ENCODE measurements around the gene LRP1B.

LRP1B gene

GRCh38 chr2:140759426-140760156 is 1371.2 kb downstream of the LRP1B start:
- DNase-seq = no peak

GRCh38 chr2:140747665-140748064 is 1383.2 kb downstream of the LRP1B start:
- no peak for DNase-seq

- DNase-seq = no peak
These were observed 1383.7 kb downstream of the LRP1B start for GRCh38 chr2:140747090-140747489.

GRCh38 chr2:140744379-140744778 is 1386.4 kb downstream of the LRP1B start:
- DNase-seq = no peak

GRCh38 chr2:140737006-140737405 is 1393.8 kb downstream of the LRP1B start:
- no peak for DNase-seq

GRCh38 chr2:140734992-140735391 is 1395.8 kb downstream of the LRP1B start:
- DNase-seq = no peak

GRCh38 chr2:140718999-140719398 is 1411.8 kb downstream of the LRP1B start:
- DNase-seq = no peak

- no peak for DNase-seq
These were observed 1413.3 kb downstream of the LRP1B start for GRCh38 chr2:140717481-140717880.

GRCh38 chr2:140714586-140714985 is 1416.2 kb downstream of the LRP1B start:
- no peak for DNase-seq

GRCh38 chr2:140711867-140712266 is 1418.9 kb downstream of the LRP1B start:
- DNase-seq = no peak

GRCh38 chr2:140701726-140702125 is 1429.1 kb downstream of the LRP1B start:
- no peak for DNase-seq

- no peak for DNase-seq
These were observed 1432.2 kb downstream of the LRP1B start for GRCh38 chr2:140698636-140699035.

- DNase-seq = no peak
These were observed 1434.4 kb downstream of the LRP1B start for GRCh38 chr2:140696449-140696848.

GRCh38 chr2:140695155-140695554 is 1435.7 kb downstream of the LRP1B start:
- no peak for DNase-seq

- DNase-seq = no peak
These were observed 1443.0 kb downstream of the LRP1B start for GRCh38 chr2:140687825-140688224.

GRCh38 chr2:140683658-140684057 is 1447.2 kb downstream of the LRP1B start:
- no peak for DNase-seq

- DNase-seq = no peak
These were observed 1450.0 kb downstream of the LRP1B start for GRCh38 chr2:140680862-140681261.

GRCh38 chr2:140679752-140680151 is 1451.1 kb downstream of the LRP1B start:
- DNase-seq = no peak

- no peak for DNase-seq
These were observed 1460.9 kb downstream of the LRP1B start for GRCh38 chr2:140669911-140670310.

- DNase-seq = no peak
These were observed 1463.6 kb downstream of the LRP1B start for GRCh38 chr2:140667203-140667602.

- DNase-seq = no peak
These were observed 1468.3 kb downstream of the LRP1B start for GRCh38 chr2:140662504-140662903.

GRCh38 chr2:140658760-140659692 is 1471.8 kb downstream of the LRP1B start:
- DNase-seq = no peak

GRCh38 chr2:140657657-140658056 is 1473.2 kb downstream of the LRP1B start:
- no peak for DNase-seq

GRCh38 chr2:140654565-140654964 is 1476.3 kb downstream of the LRP1B start:
- no peak for DNase-seq

Data from Kasumi-1 (cell line).